ENCODE measurements around the gene MYO1C.
"Not testable (repeated sequence)": the region's sequence is repeated elsewhere in the genome, so short reads cannot be mapped to it uniquely, and the experiment has no call there.

The MYO1C gene

GRCh38 chr17:1418476-1418875 lies 74.0 kb downstream of the MYO1C start:
- not testable (repeated sequence) for DNase-seq

- DNase-seq = no peak
Observed at GRCh38 chr17:1416414-1416813, 76.1 kb downstream of the MYO1C start.

GRCh38 chr17:1414634-1415033 lies 77.9 kb downstream of the MYO1C start:
- no peak for DNase-seq
